ENCODE measurements around the gene MRPL32.

MRPL32 gene

DNA sequence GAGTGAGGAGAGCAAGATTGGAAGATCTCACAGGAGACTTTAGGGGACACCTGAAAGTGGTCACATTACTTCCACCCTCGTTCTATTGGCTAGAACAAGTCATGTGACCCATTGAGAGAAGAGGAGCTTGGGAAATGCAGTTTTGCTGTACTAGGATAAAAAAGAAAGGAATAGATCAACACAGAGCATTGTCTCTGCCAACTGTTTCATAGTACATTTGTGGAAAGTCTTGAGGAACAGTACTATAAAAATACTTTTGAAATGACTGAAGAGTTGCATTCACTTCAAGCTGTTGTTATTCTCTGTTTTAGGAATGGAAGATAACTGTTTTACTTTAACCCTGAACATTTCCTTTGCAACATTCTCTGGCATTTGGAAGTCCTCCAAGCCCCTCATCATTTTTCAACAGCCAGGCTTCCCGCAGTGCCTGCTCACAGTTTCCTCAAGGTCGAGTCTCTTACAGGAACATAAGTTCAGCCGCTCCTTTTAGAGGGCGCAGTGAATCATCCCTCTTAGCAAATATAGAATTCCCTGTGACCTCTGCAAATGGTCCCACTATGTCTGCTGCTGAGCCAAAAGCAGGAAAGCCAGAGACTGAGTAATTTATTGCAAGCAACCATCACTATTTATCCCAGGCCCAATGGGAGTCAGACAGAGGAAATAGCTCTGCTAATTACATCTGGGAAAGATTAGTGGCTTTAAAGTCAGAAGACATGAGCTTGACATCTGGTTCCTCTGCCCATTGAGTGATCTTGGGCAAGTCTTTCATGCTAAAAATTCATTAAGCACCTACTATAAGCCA lies 40.7 kb downstream of the MRPL32 start:
- no peak for DNase-seq

DNA sequence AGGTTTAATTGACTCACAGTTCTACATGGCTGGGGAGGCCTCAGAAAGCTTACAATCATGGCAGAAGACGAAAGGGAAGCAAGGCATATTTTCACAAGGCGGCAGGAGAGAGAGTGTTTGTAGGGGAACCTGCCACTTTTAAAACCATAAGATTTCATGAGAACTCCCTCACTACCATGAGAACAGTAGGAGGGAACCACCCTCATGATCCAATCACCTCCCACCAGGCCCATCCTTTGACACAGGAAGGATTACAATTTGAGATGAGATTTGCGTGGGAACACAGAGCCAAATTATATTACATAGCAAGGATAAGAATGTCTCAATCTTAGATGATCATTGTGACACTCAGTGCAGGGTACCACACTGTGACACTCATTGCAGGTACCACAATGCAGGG lies 44.2 kb downstream of the MRPL32 start:
- no peak for DNase-seq

DNA sequence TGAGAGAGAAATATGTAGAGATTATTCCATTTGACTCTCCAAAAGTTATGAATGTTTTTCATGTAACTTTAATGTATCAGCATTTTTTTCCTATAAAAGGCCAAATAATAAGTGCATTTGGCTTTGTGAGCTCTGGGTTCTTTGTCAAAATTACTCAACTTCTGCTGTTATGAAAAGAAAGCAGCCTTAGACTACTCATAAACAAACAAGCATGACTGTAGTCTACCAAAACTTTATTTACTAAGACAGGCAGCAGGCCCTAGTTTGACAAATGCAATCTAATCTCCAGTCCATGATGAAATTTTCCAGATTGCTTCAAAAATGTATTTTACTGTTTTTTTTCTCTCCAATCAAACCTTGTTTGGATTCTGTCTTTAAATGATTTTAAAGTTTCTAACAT lies 46.3 kb downstream of the MRPL32 start:
- DNase-seq = no peak

DNA sequence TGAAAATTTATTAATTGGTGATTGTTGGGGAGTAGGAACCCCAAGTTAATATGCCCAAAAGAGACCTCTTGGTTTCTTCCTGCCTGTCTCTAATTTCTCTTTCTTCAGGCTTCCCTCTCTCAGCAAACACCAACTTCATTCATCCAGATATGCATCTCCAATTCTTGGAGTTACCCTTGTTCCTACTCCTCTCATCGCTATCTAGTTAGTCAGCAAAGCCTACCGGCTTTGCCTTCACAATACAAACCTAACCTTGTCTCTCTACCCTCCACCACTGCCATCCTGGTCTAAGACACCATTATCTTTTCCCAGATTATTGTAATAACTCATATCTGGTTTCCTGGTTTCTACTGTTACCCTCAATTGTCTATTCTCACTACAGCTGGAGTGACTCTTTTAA lies 47.9 kb downstream of the MRPL32 start:
- DNase-seq = no peak

DNA sequence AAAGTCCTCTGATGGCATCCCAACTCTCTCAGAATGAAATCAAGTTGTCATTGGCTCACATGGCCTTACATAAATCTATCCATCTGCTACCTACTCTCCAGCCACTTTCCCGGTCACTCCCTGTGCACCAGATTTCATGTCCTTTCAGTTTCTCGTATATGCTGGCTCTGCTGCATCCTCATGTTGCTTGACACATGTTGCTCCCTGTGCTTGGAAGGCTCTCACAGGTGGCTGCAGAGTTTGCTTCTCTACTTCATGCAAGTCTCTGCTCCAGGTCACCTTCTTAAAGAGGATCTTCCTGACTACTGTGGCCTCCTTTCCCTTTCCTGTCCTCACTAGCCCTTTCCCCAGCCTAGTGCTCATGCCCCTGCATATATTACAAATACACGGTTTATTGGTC lies 48.3 kb downstream of the MRPL32 start:
- DNase-seq = no peak

DNA sequence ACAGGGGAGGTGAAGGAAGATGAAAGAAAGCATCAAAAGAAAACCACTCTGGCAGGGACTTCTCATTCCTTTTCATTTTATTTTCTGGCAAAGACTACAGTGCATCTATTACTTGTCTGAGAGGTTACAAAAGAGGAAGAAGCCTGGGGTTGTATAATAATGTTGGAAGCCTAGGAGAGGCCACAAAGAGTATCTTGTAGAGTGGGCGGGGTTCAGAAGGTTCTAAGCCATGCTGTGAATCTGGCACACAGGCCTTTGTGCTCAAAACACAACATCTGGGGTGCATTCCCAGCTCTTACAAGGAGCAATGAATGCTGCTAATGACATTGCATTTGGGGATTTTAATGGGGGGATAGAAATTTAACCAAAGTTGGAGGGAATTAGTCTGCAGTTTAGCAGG lies 49.4 kb downstream of the MRPL32 start:
- DNase-seq = no peak

DNA sequence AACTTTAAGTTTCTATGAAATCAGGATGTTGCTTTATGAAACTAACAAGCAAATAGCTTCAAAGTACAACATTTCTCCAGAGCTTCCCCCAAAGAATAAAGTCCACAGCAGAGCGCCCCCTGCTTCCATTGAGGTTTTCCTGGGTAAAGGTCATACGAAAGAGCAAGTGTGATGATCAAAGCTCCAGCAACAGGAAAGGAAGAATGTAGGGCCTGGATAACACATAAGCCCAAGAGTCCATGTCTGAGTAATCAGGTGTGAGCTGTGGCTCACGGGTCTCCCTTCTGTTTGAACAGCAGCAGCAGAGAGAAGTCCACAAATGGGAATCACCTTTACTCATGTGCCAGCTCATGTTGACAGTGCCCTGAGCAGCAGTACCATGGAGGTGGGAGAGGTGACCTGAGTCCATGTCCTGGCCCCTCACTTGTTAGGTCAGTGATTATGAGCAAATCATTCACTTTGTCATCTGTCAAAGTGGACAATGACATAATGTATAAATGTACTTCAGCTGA lies 50.5 kb downstream of the MRPL32 start:
- DNase-seq = no peak

DNA sequence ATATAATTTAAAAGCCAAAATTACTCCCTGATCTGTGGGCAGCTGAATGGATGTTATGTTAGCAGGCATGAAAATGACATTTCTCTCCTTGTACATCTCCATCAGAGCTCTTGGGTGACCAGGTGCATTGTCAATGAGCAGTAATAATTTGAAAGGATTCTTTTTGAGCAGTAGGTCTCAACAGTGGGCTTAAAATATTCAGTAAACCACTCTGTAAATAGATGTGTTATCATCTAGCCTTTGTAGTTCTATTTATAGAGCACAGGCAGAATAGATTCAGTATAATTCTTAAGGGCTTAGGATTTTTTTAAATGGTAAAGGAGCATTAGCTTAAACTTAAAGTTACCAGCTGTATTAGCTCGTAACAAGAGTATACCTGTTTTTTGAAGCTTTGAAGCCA lies 52.0 kb downstream of the MRPL32 start:
- no peak for DNase-seq

DNA sequence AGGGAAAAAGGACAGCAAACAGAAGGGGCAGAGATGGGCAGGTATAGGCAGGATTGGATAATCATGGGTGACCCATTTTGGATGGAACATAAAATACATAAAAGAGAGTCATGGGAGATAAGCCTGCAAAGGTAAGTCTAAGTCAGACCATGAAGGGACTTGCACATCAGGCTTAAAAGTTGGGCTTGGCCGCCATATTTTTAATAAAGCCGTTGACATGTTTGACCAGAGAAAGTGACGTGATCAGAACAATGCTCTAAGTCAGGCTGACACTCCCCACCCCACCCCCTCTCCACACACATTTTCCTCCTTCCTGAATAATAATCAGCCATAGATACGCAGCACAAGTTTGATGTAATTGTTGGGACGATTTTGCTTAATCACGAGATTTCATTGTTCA lies 54.0 kb downstream of the MRPL32 start:
- no peak for DNase-seq

DNA sequence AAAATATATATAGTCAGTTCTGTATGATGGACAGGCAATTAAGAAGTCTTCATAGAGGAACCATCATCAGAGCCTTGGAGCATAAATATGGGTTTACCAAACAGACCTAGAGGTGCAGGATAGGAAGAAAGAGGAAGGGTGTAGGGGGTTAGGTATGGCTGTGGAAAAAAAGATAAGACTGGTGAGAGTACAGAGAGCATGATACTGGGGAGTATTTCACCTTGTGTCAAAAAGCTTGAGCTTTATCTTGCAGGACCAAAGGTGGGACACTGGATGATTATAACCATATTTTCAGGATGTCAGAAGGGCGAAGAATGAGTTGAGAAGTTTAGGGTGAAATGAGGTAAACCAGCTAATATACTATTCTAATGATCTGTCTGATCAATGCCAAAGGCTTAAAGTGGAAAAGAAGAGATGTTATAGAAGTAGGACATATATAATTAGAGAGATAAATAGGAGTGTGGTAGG lies 54.6 kb downstream of the MRPL32 start:
- DNase-seq = no peak
